GM23338 (cell line): Measurements from ENCODE around the gene POU2F3. TPM values are rescaled to one million over a fixed set of nuclear protein-coding genes. Genes with fewer than 3 reads are reported as not detected.

Experiments
- ATAC-seq: fragments of 200-7000 bp; cut with Tn5 transposase; 3 replicates; pipeline ENCODE4 v1.9.1; 2020
- DNase-seq: peaks from one replicate; pipeline ENCODE4 v3.0.0-alpha.2; 2015; ENCODE audit warnings: low spot score
- H2AFZ ChIP-seq: fragments of 200-600 bp; sonication (generic); 2 replicates; pipeline ENCODE4 v1.8.0; 2016; ENCODE audit warnings: antibody characterized with exemption, mild to moderate bottlenecking, moderate library complexity
- H3F3A ChIP-seq: fragments of 200-600 bp; sonication (generic); replicated peaks from 2 replicates; pipeline ENCODE4 v1.8.0; 2017; ENCODE audit warnings: antibody characterized with exemption, mixed run types, low read depth
- H3K27ac ChIP-seq: fragments of 200-600 bp; sonication (generic); 2 replicates; pipeline ENCODE4 v1.6.1; 2016; ENCODE audit warnings: low read depth
- H3K27me3 ChIP-seq: fragments of 200-600 bp; sonication (generic); 2 replicates; pipeline ENCODE4 v1.8.0; 2016; ENCODE audit warnings: mild to moderate bottlenecking, mixed run types, moderate library complexity; ENCODE audit not compliant: insufficient read depth
- H3K36me3 ChIP-seq: fragments of 200-600 bp; sonication (generic); 2 replicates; pipeline ENCODE4 v1.8.0; 2016; ENCODE audit warnings: mild to moderate bottlenecking; ENCODE audit not compliant: insufficient read depth
- H3K4me1 ChIP-seq: fragments of 200-600 bp; sonication (generic); 2 replicates; pipeline ENCODE4 v1.8.0; 2016; ENCODE audit warnings: mild to moderate bottlenecking, moderate library complexity; ENCODE audit not compliant: insufficient read depth
- H3K4me2 ChIP-seq: fragments of 200-600 bp; sonication (generic); 2 replicates; pipeline ENCODE4 v1.7.1; 2017; ENCODE audit warnings: mixed run types
- H3K4me3 ChIP-seq: fragments of 200-600 bp; sonication (generic); 2 replicates; pipeline ENCODE4 v1.6.1; 2016; ENCODE audit warnings: mixed run types
- H3K79me2 ChIP-seq: fragments of 200-600 bp; sonication (generic); replicated peaks from 2 replicates; pipeline ENCODE4 v1.8.0; 2017; ENCODE audit warnings: mild to moderate bottlenecking; ENCODE audit not compliant: insufficient read depth
- H3K9me2 ChIP-seq: fragments of 200-600 bp; sonication (generic); 2 replicates; pipeline ENCODE4 v1.8.0; 2017; ENCODE audit not compliant: insufficient read depth
- H4K20me1 ChIP-seq: fragments of 200-600 bp; sonication (generic); replicated peaks from 2 replicates; pipeline ENCODE4 v1.8.0; 2017; ENCODE audit warnings: mild to moderate bottlenecking; ENCODE audit not compliant: insufficient read depth
- H3K27ac Mint-ChIP-seq: 2 replicates; pipeline ENCODE4 v1.8.0; 2020; ENCODE audit warnings: inconsistent platforms, mild to moderate bottlenecking, moderate library complexity, mixed read lengths
- H3K27me3 Mint-ChIP-seq: 3 replicates; pipeline ENCODE4 v1.8.0; 2022; ENCODE audit warnings: low read depth, mild to moderate bottlenecking, moderate library complexity, mixed read lengths, inconsistent platforms; ENCODE audit not compliant: insufficient read depth, poor library complexity
- H3K36me3 Mint-ChIP-seq: 3 replicates; pipeline ENCODE4 v1.8.0; 2021; ENCODE audit warnings: low read depth, mild to moderate bottlenecking, inconsistent platforms, moderate library complexity, mixed read lengths
- H3K4me1 Mint-ChIP-seq: 3 replicates; pipeline ENCODE4 v1.8.0; 2020; ENCODE audit warnings: mild to moderate bottlenecking, inconsistent platforms, mixed read lengths
- H3K4me3 Mint-ChIP-seq: 3 replicates; pipeline ENCODE4 v1.8.0; 2021; ENCODE audit warnings: moderate library complexity, mild to moderate bottlenecking, inconsistent platforms, mixed read lengths
- H3K9me3 Mint-ChIP-seq: 3 replicates; pipeline ENCODE4 v1.8.0; 2020; ENCODE audit warnings: moderate library complexity, mild to moderate bottlenecking, inconsistent platforms, mixed read lengths
- CREB1 ChIP-seq: fragments of 250-450 bp; sonication (Bioruptor Pico); IDR thresholded peaks from 2 replicates; pipeline ENCODE4 v1.5.0; 2020; ENCODE audit warnings: low read depth, mild to moderate bottlenecking, moderate library complexity
- EZH2 ChIP-seq: fragments of 200-600 bp; sonication (generic); IDR thresholded peaks from one replicate; pipeline ENCODE4 v1.8.0; 2017; ENCODE audit warnings: antibody characterized with exemption, mild to moderate bottlenecking, low read depth; ENCODE audit not compliant: unreplicated experiment
- EZH2phosphoT487 ChIP-seq: fragments of 200-600 bp; sonication (generic); IDR thresholded peaks from one replicate; pipeline ENCODE4 v1.8.1; 2018; ENCODE audit warnings: antibody characterized with exemption; ENCODE audit not compliant: unreplicated experiment
- JUNB ChIP-seq: IDR thresholded peaks from one replicate; pipeline ENCODE4 v1.6.1; 2016; ENCODE audit warnings: antibody characterized with exemption; ENCODE audit not compliant: unreplicated experiment
- NANOG ChIP-seq: IDR thresholded peaks from 2 replicates; pipeline ENCODE4 v1.6.1; 2016; ENCODE audit warnings: antibody characterized with exemption, borderline replicate concordance
- POLR2AphosphoS5 ChIP-seq: IDR thresholded peaks from 2 replicates; pipeline ENCODE4 v1.6.1; 2016; ENCODE audit warnings: antibody characterized with exemption, low read depth
- STAT1 ChIP-seq: IDR thresholded peaks from one replicate; pipeline ENCODE4 v1.6.1; 2016; ENCODE audit warnings: antibody characterized with exemption; ENCODE audit not compliant: unreplicated experiment
- ZNF114 ChIP-seq: fragments of 250-450 bp; sonication (Bioruptor Pico); IDR thresholded peaks from 2 replicates; pipeline ENCODE4 v1.5.0; 2020; ENCODE audit warnings: mild to moderate bottlenecking, moderate library complexity
- ZNF331 ChIP-seq: fragments of 250-450 bp; sonication (Bioruptor Pico); IDR thresholded peaks from 2 replicates; pipeline ENCODE4 v1.5.0; 2020; ENCODE audit warnings: low read depth, mild to moderate bottlenecking, moderate library complexity
- polyA plus RNA-seq: library from polyadenylated mRNA; unstranded; fragments of >200 nt; fragmentation: Nextera tagmentation; extraction: Ambion mirVana; gene quantifications from 2 replicates; pipeline ENCODE4 v1.2.1, GENCODE V29; 2016
- total RNA-seq: library from RNA; depleted of rRNA; stranded (reverse); fragments of >200 nt; shearing (Covaris generic); gene quantifications from 2 replicates; pipeline ENCODE4 v1.2.3, GENCODE V29; 2014
- TF ChIP-seq, protein P1 (sequence below): fragments of 250-450 bp; sonication (Bioruptor Pico); IDR thresholded peaks from 2 replicates; pipeline ENCODE4 v1.5.0; 2020; ENCODE audit warnings: mild to moderate bottlenecking, moderate library complexity
- TF ChIP-seq, protein P2 (sequence below): IDR thresholded peaks from 2 replicates; pipeline ENCODE4 v1.6.1; 2016; ENCODE audit warnings: antibody characterized with exemption
- TF ChIP-seq, protein P3 (sequence below): IDR thresholded peaks from one replicate; pipeline ENCODE4 v1.6.1; 2018; ENCODE audit warnings: antibody characterized with exemption; ENCODE audit not compliant: unreplicated experiment
- TF ChIP-seq, protein P4 (sequence below), 2 experiments: fragments of 200-600 bp in 1 of 2; sonication (generic) in 1 of 2; conservative IDR thresholded peaks; 2 replicates each; pipeline versions ENCODE4 v1.5.1 to v1.6.1; 2016 to 2017; ENCODE audit warnings: antibody characterized with exemption in 2 of 2, low read depth in 2 of 2, mild to moderate bottlenecking in 2 of 2, moderate library complexity in 1 of 2

POU2F3 gene
- total and polyA plus RNA-seq, 2 experiments from 2014 or later: 0.45 to 0.79 TPM

DNA sequence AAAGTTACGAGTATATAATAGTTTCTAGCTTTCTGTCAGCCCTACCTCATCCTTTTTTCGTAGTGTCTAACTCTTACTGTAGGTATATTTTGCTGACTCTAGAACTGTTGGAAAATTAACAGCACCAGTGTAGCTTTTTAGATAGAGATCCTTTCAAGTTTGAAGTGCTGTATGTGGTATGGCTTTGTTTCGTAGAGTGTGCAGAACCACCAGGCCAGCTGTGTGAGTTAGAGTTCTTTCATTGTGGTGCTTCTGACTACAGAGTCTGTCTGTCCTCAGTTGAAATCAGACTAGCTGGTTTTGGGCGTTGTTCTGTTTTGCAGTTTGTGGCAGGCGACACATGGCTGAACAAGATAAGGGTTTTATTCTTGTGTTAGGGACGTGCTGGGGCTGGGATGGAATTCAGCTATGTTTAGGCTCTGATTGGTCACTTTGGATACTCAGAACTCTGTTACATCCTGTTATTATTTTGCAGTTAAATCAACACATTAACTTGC lies 99.5 kb downstream of the POU2F3 start (continued):
- TF ChIP-seq, protein P1, sequence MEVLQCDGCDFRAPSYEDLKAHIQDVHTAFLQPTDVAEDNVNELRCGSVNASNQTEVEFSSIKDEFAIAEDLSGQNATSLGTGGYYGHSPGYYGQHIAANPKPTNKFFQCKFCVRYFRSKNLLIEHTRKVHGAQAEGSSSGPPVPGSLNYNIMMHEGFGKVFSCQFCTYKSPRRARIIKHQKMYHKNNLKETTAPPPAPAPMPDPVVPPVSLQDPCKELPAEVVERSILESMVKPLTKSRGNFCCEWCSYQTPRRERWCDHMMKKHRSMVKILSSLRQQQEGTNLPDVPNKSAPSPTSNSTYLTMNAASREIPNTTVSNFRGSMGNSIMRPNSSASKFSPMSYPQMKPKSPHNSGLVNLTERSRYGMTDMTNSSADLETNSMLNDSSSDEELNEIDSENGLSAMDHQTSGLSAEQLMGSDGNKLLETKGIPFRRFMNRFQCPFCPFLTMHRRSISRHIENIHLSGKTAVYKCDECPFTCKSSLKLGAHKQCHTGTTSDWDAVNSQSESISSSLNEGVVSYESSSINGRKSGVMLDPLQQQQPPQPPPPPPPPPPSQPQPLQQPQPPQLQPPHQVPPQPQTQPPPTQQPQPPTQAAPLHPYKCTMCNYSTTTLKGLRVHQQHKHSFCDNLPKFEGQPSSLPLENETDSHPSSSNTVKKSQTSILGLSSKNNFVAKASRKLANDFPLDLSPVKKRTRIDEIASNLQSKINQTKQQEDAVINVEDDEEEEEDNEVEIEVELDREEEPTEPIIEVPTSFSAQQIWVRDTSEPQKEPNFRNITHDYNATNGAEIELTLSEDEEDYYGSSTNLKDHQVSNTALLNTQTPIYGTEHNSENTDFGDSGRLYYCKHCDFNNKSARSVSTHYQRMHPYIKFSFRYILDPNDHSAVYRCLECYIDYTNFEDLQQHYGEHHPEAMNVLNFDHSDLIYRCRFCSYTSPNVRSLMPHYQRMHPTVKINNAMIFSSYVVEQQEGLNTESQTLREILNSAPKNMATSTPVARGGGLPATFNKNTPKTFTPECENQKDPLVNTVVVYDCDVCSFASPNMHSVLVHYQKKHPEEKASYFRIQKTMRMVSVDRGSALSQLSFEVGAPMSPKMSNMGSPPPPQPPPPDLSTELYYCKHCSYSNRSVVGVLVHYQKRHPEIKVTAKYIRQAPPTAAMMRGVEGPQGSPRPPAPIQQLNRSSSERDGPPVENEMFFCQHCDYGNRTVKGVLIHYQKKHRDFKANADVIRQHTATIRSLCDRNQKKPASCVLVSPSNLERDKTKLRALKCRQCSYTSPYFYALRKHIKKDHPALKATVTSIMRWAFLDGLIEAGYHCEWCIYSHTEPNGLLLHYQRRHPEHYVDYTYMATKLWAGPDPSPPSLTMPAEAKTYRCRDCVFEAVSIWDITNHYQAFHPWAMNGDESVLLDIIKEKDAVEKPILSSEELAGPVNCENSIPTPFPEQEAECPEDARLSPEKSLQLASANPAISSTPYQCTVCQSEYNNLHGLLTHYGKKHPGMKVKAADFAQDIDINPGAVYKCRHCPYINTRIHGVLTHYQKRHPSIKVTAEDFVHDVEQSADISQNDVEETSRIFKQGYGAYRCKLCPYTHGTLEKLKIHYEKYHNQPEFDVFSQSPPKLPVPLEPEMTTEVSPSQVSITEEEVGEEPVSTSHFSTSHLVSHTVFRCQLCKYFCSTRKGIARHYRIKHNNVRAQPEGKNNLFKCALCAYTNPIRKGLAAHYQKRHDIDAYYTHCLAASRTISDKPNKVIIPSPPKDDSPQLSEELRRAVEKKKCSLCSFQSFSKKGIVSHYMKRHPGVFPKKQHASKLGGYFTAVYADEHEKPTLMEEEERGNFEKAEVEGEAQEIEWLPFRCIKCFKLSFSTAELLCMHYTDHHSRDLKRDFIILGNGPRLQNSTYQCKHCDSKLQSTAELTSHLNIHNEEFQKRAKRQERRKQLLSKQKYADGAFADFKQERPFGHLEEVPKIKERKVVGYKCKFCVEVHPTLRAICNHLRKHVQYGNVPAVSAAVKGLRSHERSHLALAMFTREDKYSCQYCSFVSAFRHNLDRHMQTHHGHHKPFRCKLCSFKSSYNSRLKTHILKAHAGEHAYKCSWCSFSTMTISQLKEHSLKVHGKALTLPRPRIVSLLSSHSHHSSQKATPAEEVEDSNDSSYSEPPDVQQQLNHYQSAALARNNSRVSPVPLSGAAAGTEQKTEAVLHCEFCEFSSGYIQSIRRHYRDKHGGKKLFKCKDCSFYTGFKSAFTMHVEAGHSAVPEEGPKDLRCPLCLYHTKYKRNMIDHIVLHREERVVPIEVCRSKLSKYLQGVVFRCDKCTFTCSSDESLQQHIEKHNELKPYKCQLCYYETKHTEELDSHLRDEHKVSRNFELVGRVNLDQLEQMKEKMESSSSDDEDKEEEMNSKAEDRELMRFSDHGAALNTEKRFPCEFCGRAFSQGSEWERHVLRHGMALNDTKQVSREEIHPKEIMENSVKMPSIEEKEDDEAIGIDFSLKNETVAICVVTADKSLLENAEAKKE (CRISPR knock-in tag): no peak

DNA sequence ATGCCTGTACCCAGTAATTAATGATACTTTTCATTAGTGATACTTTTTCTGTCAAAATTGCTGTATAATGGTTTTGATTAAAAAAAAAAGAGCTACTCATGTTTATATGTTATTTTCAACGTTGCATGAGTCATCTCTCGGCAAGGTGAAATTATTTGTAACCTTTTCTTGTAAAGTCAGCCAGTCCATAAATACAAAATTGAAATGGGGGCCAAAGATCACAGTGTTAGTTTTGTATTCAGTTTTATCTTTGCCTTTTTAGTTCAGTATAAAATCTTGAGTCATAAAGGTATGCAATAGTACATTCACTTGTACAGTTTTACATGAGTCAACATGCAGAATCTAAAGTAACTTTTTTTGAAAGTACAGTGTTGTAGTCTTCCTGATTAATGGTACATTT lies 100.6 kb downstream of the POU2F3 start:
- peaks cover 87% of the 10 kb centered on the region for H3K79me2 ChIP-seq
- no peak for ATAC-seq
- no peaks in the 10 kb centered on the region for H3K9me2 ChIP-seq
- no peak overlapping the region for H3K4me2 ChIP-seq
- H3K36me3 Mint-ChIP-seq: no peaks in the 10 kb centered on the region
- H3K27me3 ChIP-seq: no peaks in the 10 kb centered on the region
- H2AFZ ChIP-seq: no peak overlapping the region
- peaks cover 4% of the 10 kb centered on the region for H3K27me3 Mint-ChIP-seq
- no peak for DNase-seq
- no peak overlapping the region for H3K4me3 Mint-ChIP-seq
- H3K4me3 ChIP-seq: no peak overlapping the region
- no peaks in the 10 kb centered on the region for H3F3A ChIP-seq
- peaks cover 37% of the 10 kb centered on the region for H3K4me1 ChIP-seq
- H3K27ac Mint-ChIP-seq: no peak overlapping the region
- no peaks in the 10 kb centered on the region for H3K36me3 ChIP-seq
- H4K20me1 ChIP-seq: 0 out of 2 replicates have a peak, but pooled peaks cover 11% of the 10 kb centered on the region
- H3K27ac ChIP-seq: no peak overlapping the region
- no peaks in the 10 kb centered on the region for H3K9me3 Mint-ChIP-seq
- H3K4me1 Mint-ChIP-seq: peaks cover 35% of the 10 kb centered on the region
- TF ChIP-seq EZH2 (no peak), EZH2phosphoT487 (no peak), ZNF331 (CRISPR knock-in tag) (no peak), NANOG (no peak), JUNB (no peak), STAT1 (no peak), POLR2AphosphoS5 (no peak), CREB1 (CRISPR knock-in tag) (no peak), ZNF114 (CRISPR knock-in tag) (no peak)
- TF ChIP-seq, protein P2, sequence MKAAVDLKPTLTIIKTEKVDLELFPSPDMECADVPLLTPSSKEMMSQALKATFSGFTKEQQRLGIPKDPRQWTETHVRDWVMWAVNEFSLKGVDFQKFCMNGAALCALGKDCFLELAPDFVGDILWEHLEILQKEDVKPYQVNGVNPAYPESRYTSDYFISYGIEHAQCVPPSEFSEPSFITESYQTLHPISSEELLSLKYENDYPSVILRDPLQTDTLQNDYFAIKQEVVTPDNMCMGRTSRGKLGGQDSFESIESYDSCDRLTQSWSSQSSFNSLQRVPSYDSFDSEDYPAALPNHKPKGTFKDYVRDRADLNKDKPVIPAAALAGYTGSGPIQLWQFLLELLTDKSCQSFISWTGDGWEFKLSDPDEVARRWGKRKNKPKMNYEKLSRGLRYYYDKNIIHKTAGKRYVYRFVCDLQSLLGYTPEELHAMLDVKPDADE: no peak
- TF ChIP-seq, protein P3, sequence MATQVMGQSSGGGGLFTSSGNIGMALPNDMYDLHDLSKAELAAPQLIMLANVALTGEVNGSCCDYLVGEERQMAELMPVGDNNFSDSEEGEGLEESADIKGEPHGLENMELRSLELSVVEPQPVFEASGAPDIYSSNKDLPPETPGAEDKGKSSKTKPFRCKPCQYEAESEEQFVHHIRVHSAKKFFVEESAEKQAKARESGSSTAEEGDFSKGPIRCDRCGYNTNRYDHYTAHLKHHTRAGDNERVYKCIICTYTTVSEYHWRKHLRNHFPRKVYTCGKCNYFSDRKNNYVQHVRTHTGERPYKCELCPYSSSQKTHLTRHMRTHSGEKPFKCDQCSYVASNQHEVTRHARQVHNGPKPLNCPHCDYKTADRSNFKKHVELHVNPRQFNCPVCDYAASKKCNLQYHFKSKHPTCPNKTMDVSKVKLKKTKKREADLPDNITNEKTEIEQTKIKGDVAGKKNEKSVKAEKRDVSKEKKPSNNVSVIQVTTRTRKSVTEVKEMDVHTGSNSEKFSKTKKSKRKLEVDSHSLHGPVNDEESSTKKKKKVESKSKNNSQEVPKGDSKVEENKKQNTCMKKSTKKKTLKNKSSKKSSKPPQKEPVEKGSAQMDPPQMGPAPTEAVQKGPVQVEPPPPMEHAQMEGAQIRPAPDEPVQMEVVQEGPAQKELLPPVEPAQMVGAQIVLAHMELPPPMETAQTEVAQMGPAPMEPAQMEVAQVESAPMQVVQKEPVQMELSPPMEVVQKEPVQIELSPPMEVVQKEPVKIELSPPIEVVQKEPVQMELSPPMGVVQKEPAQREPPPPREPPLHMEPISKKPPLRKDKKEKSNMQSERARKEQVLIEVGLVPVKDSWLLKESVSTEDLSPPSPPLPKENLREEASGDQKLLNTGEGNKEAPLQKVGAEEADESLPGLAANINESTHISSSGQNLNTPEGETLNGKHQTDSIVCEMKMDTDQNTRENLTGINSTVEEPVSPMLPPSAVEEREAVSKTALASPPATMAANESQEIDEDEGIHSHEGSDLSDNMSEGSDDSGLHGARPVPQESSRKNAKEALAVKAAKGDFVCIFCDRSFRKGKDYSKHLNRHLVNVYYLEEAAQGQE: no peak
- TF ChIP-seq, protein P4, sequence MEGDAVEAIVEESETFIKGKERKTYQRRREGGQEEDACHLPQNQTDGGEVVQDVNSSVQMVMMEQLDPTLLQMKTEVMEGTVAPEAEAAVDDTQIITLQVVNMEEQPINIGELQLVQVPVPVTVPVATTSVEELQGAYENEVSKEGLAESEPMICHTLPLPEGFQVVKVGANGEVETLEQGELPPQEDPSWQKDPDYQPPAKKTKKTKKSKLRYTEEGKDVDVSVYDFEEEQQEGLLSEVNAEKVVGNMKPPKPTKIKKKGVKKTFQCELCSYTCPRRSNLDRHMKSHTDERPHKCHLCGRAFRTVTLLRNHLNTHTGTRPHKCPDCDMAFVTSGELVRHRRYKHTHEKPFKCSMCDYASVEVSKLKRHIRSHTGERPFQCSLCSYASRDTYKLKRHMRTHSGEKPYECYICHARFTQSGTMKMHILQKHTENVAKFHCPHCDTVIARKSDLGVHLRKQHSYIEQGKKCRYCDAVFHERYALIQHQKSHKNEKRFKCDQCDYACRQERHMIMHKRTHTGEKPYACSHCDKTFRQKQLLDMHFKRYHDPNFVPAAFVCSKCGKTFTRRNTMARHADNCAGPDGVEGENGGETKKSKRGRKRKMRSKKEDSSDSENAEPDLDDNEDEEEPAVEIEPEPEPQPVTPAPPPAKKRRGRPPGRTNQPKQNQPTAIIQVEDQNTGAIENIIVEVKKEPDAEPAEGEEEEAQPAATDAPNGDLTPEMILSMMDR (conservative IDR thresholded peaks at IDR 0.05; ENCODE audit: low read depth in 2 of 2): no peak
